Suprapubic skin (tissue), 4 donors: ENCODE results near the gene DNAJB12.

Experiments
- EP300 ChIP-seq: sonication (generic); formaldehyde crosslinking; IDR thresholded peaks from one replicate; pipeline ENCODE4 v1.6.1; 2017; ENCODE audit warnings: antibody characterized with exemption
- POLR2A ChIP-seq, 2 donors: fragments of 450-650 bp; IDR thresholded peaks; one replicate each; pipeline ENCODE4 v1.6.1; 2017; ENCODE audit warnings: antibody characterized with exemption in 2 of 2, mild to moderate bottlenecking in 2 of 2, moderate library complexity in 2 of 2
- POLR2AphosphoS5 ChIP-seq, 3 donors: sonication (generic); formaldehyde crosslinking; IDR thresholded peaks; one replicate each; pipeline ENCODE4 v1.6.1; 2017; ENCODE audit warnings: antibody characterized with exemption in 3 of 3
- TF ChIP-seq, protein P1 (sequence below), 2 donors: fragments of 200-600 bp in 1 of 2; fragments of 450-650 bp in 1 of 2; sonication (generic) in 1 of 2; IDR thresholded peaks; one replicate each; pipeline ENCODE4 v1.5.1; 2016 to 2019; ENCODE audit warnings: antibody characterized with exemption in 2 of 2, mild to moderate bottlenecking in 1 of 2, moderate library complexity in 1 of 2

DNA sequence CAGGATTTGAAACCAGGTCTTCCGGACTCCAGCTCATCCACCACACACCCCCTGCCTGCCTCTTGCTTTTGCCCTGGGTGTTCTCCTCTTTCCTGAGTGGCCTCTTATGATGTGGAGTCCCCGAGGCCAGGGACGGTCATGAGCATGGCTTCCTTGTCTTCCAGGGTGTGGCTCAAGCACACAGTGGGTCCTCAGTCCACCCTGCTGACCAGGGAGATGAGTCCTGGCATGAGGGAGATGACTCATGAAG is 32.8 kb downstream of the DNAJB12 start:
- TF ChIP-seq, protein P1, sequence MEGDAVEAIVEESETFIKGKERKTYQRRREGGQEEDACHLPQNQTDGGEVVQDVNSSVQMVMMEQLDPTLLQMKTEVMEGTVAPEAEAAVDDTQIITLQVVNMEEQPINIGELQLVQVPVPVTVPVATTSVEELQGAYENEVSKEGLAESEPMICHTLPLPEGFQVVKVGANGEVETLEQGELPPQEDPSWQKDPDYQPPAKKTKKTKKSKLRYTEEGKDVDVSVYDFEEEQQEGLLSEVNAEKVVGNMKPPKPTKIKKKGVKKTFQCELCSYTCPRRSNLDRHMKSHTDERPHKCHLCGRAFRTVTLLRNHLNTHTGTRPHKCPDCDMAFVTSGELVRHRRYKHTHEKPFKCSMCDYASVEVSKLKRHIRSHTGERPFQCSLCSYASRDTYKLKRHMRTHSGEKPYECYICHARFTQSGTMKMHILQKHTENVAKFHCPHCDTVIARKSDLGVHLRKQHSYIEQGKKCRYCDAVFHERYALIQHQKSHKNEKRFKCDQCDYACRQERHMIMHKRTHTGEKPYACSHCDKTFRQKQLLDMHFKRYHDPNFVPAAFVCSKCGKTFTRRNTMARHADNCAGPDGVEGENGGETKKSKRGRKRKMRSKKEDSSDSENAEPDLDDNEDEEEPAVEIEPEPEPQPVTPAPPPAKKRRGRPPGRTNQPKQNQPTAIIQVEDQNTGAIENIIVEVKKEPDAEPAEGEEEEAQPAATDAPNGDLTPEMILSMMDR (IDR thresholded peaks at IDR 0.05) = no peak
- TF ChIP-seq POLR2A (IDR thresholded peaks at IDR 0.05) = no peak
- TF ChIP-seq POLR2AphosphoS5 (IDR thresholded peaks at IDR 0.05) = no peak
- no peak for TF ChIP-seq EP300
